MM.1S (cell line): ENCODE measurements around the gene FOXA3.

Experiments
- EZH2 ChIP-seq: fragments of 300-600 bp; sonication (generic); optimal IDR thresholded peaks from 2 replicates; pipeline ENCODE3; 2017; ENCODE audit warnings: low read depth, mild to moderate bottlenecking, antibody characterized with exemption, low read length, mixed read lengths
- EZH2phosphoT487 ChIP-seq: fragments of 300-600 bp; sonication (generic); IDR thresholded peaks from 2 replicates; pipeline ENCODE4 v1.6.1; 2018; ENCODE audit warnings: antibody characterized with exemption, low read length
- TF ChIP-seq, protein P1 (sequence below): fragments of 300-600 bp; sonication (generic); IDR thresholded peaks from 2 replicates; pipeline ENCODE4 v1.5.1; 2016; ENCODE audit warnings: antibody characterized with exemption, low read length, mixed read lengths

DNA sequence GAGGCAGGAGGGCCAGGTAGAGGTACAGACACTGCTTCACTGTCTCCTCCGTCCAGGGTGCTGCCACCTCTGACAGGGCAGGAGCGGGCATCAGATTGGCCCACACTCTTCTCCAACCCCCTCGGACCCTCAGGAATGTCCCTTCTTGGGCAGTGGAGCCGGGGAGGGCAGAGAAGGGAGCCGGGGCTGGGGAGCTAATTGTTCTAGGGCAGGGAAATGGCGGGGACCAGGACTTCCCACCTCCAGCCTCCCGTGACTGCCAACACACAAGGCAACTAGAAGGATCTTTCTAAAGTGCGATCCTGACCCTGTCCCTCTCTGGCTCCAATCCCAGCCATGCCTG, 38.9 kb upstream of the FOXA3 start:
- TF ChIP-seq EZH2 (no peak), EZH2phosphoT487 (no peak)
- TF ChIP-seq, protein P1, sequence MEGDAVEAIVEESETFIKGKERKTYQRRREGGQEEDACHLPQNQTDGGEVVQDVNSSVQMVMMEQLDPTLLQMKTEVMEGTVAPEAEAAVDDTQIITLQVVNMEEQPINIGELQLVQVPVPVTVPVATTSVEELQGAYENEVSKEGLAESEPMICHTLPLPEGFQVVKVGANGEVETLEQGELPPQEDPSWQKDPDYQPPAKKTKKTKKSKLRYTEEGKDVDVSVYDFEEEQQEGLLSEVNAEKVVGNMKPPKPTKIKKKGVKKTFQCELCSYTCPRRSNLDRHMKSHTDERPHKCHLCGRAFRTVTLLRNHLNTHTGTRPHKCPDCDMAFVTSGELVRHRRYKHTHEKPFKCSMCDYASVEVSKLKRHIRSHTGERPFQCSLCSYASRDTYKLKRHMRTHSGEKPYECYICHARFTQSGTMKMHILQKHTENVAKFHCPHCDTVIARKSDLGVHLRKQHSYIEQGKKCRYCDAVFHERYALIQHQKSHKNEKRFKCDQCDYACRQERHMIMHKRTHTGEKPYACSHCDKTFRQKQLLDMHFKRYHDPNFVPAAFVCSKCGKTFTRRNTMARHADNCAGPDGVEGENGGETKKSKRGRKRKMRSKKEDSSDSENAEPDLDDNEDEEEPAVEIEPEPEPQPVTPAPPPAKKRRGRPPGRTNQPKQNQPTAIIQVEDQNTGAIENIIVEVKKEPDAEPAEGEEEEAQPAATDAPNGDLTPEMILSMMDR, result no peak
